K562 (cell line): ENCODE results near the gene DCAF11.

Experiments used
- ATF7 ChIP-seq: fragments of 450-650 bp; IDR thresholded peaks from 2 replicates; pipeline ENCODE4 v1.7.1; 2014; ENCODE audit warnings: mild to moderate bottlenecking, moderate library complexity
- BMI1 ChIP-seq: fragments of 150-350 bp; IDR thresholded peaks from 2 replicates; pipeline ENCODE4 v1.6.1; 2014; ENCODE audit warnings: low read length
- FOXP1 ChIP-seq: sonication (generic); formaldehyde crosslinking; IDR thresholded peaks from 2 replicates; pipeline ENCODE4 v1.8.0; 2022; ENCODE audit warnings: mild to moderate bottlenecking, missing genetic modification reagents
- HMGN3 ChIP-seq: IDR thresholded peaks from 2 replicates; pipeline ENCODE4 v1.6.1; 2011; ENCODE audit warnings: borderline replicate concordance, low read depth, mild to moderate bottlenecking, mixed read lengths, low read length; ENCODE audit not compliant: insufficient read length; ENCODE audit errors: extremely low read depth
- JUN ChIP-seq, 2 experiments: sonication (generic) in 1 of 2; formaldehyde crosslinking in 1 of 2; IDR thresholded peaks; 2 replicates each; pipeline versions ENCODE4 v1.6.1 to v1.8.0; 2012 to 2022; ENCODE audit warnings: borderline replicate concordance in 2 of 2, mild to moderate bottlenecking in 2 of 2, improper control_type of control experiment in 1 of 2, low read depth in 1 of 2, low read length in 1 of 2, missing genetic modification reagents in 1 of 2
- MCM3 ChIP-seq: fragments of 450-650 bp; IDR thresholded peaks from 2 replicates; pipeline ENCODE4 v1.6.1; 2016
- RNF2 ChIP-seq: sonication (generic); IDR thresholded peaks from 2 replicates; pipeline ENCODE4 v1.6.1; 2016
- TAF1 ChIP-seq: IDR thresholded peaks from 2 replicates; pipeline ENCODE4 v1.6.1; 2011; ENCODE audit warnings: mild to moderate bottlenecking, low read length, moderate library complexity; ENCODE audit not compliant: insufficient read depth, control insufficient read depth, severe bottlenecking; ENCODE audit errors: extremely low read depth
- ZNF668 ChIP-seq: fragments of 250-450 bp; sonication (Bioruptor Pico); IDR thresholded peaks from 2 replicates; pipeline ENCODE4 v1.8.0; 2022; ENCODE audit warnings: mild to moderate bottlenecking, inconsistent platforms

- TF ChIP-seq FOXP1 (no peak), TAF1 (no peak), MCM3 (no peak), ZNF668 (CRISPR knock-in tag) (no peak), RNF2 (no peak), HMGN3 (no peak), JUN (IDR thresholded peaks at IDR 0.05; ENCODE audit: borderline replicate concordance, low read depth, low read length) (no peak), JUN (CRISPR knock-in tag; IDR thresholded peaks at IDR 0.05; ENCODE audit: borderline replicate concordance) (no peak), BMI1 (no peak), ATF7 (no peak)
Observed at GRCh38 chr14:24100197-24100981, 14.2 kb upstream of the DCAF11 start.
